ENCODE measurements around the gene LASP1NB.

DNA sequence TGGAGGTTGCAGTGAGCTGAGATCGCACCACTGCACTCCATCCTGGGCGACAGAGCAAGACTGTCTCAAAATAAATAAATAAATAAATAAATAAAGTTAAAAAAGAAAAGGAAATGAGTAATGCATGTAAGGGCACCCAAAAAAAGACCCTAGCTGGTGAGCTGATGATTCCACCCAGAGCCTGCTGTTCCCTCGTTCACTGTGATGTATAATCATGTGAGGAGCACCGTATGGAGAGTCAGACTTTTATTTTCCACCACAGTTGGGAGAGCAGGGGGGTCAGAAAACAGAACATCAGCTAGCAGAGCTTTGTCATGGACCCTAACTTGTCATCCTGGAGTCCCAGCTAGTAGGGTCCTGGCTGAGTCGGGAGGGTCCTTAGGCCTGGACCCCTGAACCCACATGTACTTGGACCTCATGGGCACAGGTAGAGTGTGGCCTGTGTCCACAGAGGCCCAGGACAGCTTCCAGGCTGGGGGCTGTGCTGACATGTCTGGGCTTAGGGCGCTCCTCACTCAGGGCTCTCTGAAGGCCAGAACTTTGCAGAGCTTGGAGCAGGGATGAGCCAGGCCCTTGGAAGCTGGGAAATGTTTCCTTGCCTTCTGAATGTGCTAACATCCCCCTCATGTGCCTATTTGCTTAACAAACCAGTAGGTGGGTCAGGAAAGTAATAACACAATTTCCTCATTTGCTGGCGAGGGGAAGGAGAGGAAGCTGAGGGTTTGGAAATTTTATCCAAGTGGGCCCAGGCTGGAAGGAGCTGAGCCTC, 18.8 kb upstream of the LASP1NB start:
- TF ChIP-seq CTCF (IDR thresholded peaks at IDR 0.05) (no peak), POLR2A (IDR thresholded peaks at IDR 0.05) (no peak)
